LNCAP (cell line): Measurements from ENCODE around the gene CFAP54.

Source experiments
- CTCF ChIP-seq: fragments of 450-650 bp; IDR thresholded peaks from 2 replicates; pipeline ENCODE4 v1.5.1; 2017; ENCODE audit warnings: mild to moderate bottlenecking

Gene CFAP54

GRCh38 chr12:96497855-96498254, 8.5 kb downstream of the CFAP54 start:
- no peak for TF ChIP-seq CTCF

- TF ChIP-seq CTCF = peak; percentile 45; the same call in 1 of the 2 replicates
Observed at GRCh38 chr12:96500693-96501092, 11.3 kb downstream of the CFAP54 start.

- no peak for TF ChIP-seq CTCF
Observed at GRCh38 chr12:96501133-96501761, 11.9 kb downstream of the CFAP54 start.

GRCh38 chr12:96501908-96502307, 12.5 kb downstream of the CFAP54 start:
- TF ChIP-seq CTCF = no peak

- no peak for TF ChIP-seq CTCF
Observed at GRCh38 chr12:96502477-96502876, 13.1 kb downstream of the CFAP54 start.

- TF ChIP-seq CTCF = no peak
Observed at GRCh38 chr12:96502949-96503532, 13.7 kb downstream of the CFAP54 start.

- TF ChIP-seq CTCF = no peak
Observed at GRCh38 chr12:96503976-96504375, 14.6 kb downstream of the CFAP54 start.
